Lower leg skin (tissue), 3 donors: ENCODE measurements around the gene ANKFN1.

Source experiments
- CTCF ChIP-seq, 3 donors: fragments of 450-650 bp; IDR thresholded peaks; one replicate each; pipeline ENCODE4 v1.5.1; 2016; ENCODE audit warnings: antibody characterized with exemption in 3 of 3, mild to moderate bottlenecking in 3 of 3, moderate library complexity in 2 of 3
- POLR2A ChIP-seq, 2 donors: fragments of 450-650 bp; IDR thresholded peaks; one replicate each; pipeline ENCODE4 v1.6.1; 2016 to 2017; ENCODE audit warnings: antibody characterized with exemption in 2 of 2, mild to moderate bottlenecking in 1 of 2, moderate library complexity in 1 of 2

GRCh38 chr17:56297184-56297583 lies 143.9 kb downstream of the ANKFN1 start:
- no peak for TF ChIP-seq CTCF (IDR thresholded peaks at IDR 0.05)
- no peak for TF ChIP-seq POLR2A (IDR thresholded peaks at IDR 0.05)
